Renal cortex interstitium (tissue), 11 donors: ENCODE measurements around the gene OBP2A. TPM values are rescaled to one million over a fixed set of nuclear protein-coding genes. Genes with fewer than 3 reads are reported as not detected.
"Not testable (repeated sequence)": the region's sequence is repeated elsewhere in the genome, so short reads cannot be mapped to it uniquely, and the experiment has no call there.

Source experiments
- DNase-seq, 11 donors: peaks; one replicate each; pipeline ENCODE4 v3.0.0-alpha.2; 2013; ENCODE audit warnings: low read depth in 9 of 11, low spot score in 4 of 11; ENCODE audit errors: extremely low read depth in 1 of 11
- polyA plus RNA-seq, 3 donors: library from polyadenylated mRNA; unstranded; fragments of 120-200 nt; gene quantifications; one replicate each; pipeline ENCODE4 v1.2.1, GENCODE V29; 2013; ENCODE audit not compliant: insufficient read length in 3 of 3

Gene OBP2A
- polyA plus RNA-seq, 3 donors: 0.59 TPM; not detected in 2

DNA sequence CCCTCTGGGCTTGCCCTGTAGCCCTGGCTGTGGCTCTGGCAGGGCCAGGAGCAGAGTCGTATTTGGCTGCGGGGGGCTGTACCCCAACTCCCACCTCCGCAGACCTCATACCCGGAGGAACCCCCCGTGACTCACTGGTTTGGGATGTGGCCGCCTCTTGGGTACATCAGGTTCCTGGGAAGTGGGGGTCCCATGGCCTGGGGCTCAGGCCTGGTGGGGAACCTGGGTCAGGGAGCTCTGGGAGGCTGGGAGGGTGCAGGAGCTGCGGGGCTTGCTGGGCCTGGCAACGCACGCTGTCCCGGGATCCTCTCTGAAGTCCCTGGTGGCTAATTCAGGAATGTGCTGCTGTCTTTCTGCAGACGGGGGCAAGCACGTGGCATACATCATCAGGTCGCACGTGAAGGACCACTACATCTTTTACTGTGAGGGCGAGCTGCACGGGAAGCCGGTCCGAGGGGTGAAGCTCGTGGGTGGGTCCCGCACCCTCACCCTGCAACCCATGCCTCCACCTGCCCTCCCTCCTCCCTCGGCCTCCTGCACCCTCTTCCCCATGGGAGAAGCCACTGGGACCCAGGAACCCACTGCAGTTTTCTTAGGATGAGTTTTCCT is 22.3 kb upstream of the OBP2A start:
- DNase-seq: no peak

DNA sequence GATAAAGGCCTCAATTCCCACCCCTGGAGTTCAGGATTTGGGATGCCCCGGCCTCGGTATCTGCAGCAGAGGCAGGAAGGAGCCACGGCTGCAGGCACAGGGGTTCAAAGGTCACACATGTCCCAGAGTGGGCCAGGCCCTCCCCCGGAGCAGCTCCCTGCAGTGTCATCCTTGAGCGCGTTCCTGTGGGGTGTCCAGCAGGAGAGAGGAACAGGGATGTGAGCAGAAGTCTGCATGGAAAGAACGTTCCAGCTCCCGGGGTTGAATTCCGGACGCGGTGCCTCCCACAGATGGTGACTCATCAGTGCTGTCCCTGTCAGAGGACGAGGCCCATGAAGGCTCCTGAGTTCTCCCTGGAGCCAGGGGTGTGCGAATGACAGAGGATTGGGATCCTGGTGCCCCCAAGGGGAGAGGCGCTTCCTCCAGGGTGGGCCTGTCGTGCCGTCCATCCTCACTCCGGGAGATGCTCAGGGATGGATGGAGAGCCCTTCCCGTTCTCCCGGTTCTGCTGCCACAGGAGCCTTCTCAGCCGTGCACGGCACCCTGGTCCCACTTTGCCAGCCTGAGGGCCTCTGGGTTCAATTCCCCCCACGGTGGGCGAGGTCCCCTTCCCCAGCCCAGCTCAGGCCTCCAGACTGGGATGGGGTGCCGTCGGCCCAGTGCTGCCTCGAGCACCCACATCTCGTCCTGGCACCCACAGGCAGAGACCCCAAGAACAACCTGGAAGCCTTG is 21.6 kb upstream of the OBP2A start:
- DNase-seq: no peak

DNA sequence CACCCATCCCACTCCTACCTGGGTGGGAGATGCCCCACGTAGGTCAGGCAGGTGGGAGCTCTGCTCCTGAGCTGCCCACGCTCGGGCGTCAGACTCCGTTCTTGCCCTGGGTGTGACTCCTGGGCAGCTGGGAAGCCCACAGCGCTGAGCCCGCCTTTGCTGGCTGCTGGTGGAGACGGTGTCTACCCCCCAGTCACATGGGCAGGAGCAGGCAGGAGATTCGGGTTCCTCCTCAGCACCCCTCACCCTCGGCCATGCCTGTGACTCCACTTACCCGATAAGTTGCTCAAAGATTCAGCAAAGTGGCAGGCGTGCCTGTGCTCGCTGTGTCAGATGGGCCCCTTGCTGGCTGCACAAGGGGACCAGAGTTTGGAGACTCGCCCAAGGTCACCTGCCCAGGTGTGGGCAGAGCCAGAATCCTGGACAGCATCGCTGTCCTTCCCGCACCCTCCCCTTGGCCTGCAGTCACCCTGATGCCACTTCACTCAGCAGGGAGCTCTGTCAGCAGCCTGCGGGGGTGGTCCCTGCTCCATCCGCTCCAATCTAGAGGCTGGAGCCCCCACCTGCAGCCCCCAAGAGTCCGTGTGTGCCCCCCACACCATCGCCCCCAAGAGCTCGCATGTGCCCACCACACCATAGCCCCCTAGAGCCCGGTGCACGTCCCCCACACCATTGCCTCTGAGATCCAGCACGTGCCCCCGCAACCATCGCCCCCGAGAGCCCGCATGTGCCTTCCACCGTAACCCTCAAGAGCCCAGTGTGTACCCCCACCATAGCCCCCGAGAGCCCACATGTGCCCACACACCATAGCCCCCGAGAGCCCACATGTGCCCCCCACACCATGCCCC is 20.5 kb upstream of the OBP2A start:
- no peak for DNase-seq

DNA sequence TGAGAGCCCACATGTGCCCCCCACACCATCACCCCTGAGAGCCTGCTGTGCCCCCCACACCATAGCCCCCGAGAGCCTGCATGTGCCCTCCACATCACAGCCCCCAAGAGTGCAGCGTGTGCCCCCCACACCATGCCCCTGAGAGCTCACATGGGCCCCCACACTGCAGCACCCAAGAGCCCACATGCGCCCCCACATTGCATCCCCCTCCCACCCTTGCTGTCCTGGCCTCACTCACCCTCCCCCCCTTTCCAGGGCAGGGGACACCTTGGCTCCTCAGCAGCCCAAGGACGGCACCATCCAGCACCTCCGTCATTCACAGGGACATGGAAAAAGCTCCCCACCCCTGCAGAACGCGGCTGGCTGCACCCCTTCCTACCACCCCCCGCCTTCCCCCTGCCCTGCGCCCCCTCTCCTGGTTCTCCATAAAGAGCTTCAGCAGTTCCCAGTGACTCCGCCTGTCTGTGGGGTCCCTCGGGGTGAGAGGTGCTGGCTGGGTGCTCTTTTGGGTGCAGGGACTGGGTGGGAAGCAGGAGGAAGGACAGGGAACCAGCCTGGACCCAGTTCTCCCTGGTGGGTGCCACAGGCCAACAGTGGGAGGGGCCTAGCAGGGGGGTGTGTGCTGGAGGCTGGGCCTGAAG is 19.7 kb upstream of the OBP2A start:
- no peak for DNase-seq

DNA sequence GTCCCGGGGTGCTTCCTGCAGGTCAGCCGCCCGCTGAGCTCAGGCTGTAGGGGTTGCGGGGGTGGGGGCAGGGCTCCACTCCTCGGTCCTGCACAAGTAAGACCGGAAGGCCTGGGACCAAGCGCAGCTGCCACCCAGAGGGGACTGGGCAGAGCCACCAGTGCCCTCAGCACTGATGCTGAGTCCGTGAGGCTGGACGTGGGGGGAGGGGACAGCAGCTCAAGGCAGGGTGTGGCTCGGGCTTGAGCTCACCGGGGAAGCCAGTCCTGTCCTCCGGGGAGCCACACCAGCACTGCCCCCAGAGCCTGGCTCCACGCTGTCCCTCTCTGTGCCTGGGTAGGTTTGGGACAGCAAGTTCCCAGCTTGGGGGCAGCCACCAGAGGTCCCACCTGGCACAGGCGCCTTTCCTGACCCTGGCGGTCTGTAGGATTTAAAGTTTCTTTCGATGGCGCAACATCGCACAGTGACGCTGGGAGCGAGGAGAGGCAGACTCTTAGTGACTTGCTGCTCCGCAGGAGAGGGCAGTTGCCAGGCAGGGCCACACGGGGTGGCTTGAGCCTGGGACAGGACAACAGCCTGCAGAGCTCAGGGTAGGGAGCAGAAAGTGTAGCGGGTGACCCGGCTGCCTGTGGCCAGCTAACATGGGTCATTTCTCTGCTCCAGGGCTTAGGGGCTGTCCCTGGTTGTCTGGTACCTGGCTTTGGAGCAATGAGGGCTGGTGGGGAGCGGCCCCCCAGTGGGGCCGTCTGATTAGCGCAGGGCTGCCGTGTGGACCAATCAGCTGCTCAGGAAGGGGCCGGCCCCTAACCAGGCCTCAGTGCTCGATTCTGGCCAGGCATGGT is 19.0 kb upstream of the OBP2A start:
- no peak for DNase-seq

DNA sequence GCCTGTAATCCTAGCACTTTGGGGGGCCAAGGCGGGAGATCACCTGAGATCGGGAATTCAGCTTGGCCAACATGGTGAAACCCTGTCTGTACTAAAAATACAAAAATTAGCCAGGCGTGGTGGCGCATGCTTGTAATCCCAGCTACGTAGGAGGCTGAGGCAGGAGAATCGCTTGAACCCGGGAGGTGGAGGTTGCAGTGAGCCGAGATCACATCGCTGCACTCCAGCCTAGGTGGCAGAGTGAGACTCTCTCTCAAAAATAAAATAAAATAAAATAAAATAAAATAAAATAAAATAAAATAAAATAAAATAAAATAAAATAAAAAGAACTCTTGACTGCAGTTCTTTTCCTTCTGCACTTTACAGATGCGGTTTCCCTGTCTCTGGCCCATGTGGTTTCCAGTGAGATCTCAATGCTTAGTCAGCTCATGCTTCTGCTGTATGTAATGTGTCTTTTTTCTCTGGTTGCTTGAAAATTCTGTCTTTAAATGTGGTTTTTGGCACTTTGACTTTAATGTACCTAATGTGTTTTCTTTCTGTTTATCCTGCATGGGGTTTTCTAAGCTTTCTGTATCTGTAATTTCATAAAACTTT is 17.0 kb upstream of the OBP2A start:
- DNase-seq: not testable (repeated sequence)

DNA sequence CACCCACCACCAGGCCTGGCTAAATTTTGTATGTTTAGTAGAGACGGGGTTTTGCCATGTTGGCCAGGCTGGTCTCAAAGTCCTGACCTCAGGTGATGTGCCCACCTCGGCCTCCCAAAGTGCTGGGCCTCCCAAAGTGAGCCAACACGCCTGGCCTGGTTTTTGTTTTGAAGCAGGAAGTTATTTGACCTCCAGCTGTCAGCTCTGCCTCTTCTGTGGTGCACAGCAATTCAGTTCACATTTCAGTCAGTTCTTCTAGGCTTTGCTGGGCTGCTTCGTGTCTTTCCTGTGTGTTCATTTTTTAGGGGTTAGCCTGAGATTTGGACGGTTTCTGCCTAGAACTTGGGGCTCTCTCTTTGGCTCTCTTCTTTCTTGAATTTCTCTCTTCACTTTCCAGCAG is 15.8 kb upstream of the OBP2A start:
- no peak for DNase-seq

DNA sequence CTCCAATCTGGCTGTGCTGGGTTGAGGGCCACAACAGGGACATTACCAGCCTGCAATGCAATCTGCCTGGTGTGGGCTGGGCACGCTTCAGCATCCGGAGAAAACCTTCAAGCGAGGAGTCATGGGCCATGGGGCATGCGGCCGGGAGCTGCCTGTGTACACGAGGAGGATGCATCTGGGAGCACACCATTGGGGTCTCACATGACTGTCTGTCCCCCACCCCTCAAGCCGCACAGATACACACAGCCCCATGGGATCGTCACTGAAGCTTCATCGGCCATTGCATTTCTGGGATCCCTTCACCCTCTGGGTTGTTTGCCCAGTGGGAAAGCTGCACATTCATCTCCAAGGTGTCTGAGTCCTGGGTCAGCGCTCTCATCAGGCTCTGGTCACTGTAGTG is 14.8 kb upstream of the OBP2A start:
- DNase-seq: no peak

DNA sequence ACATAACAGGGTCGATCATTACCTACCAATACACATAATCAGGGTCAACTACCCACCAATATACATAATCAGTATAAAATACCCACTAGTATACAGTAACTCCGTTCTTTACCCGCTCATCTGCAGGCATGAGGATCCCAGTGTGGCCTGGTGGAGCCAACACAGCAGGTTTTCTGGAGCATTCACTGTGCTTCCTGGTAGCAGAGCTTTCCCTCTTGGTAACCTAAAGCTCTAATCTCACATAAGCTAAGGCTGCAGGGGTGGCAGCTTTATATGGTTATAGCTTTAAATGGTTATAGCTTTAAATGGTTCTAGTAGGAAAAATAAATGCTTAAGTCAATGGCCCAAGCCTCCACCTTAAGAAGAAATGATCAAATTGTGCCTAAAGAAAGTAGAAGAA is 12.8 kb upstream of the OBP2A start:
- no peak for DNase-seq

DNA sequence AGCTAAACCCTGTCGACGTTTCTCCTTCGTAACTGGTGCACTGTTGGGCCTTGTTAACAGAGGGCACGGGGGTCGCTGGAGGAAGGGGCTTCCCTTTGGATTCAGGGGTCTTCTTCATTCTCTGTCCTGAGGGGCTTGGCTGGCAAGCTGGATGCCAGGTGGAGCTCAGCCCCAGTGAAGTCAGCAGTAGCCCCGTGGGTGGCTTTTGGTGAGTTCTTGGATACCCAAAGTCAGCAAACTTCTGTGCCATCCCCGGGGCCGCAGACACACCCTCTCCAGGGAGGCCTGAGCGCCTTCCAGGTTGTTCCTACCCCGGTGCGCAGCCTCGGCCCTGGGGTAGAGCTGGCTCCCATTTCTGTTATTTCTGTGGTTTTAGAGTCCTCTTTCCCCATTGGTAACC is 12.3 kb upstream of the OBP2A start:
- DNase-seq: no peak

DNA sequence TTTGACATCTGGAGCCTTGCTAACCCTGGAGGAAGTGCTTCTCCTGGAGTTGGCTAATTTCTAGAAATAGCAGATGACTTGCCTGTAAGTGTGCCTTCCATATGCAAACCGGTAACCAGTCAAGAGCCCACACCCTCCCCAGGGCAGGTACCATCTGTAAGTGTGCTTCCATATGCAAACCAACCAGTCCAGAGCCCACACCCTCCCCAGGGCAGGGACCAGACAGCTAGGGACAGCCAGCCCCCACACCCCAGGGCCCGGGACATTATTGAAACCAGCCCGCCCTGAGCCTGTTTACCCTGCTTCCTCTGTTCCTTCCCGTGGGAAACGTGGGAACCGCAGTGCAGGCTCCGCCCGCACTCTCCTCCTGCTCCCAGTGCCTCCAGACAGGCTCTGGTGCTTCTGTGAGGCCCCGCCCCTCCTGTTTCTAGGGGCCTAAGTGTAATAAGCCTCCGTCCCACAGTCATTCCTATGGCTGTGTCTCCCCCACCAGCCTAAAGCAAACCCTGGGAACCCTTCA is 11.7 kb upstream of the OBP2A start:
- not testable (repeated sequence) for DNase-seq

DNA sequence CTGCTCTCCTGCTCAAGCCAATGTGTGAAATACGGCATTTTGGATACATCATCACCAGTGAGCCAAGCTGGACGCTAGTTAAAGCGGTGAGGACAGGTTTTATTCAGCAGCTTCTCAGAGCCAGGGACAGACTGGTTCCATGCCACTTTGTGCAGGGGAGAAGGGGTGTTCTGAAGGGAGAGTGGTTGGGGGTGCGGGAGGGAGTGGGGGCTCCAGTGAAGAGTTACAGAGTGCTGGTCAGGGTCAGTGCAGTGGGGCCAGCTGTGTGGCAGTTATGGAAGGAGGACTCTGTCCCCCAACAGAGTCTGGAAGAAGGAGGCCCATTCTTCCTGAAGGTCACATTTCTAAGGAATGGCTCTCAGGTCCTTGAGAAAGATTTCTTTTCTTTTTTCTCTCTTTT is 11.1 kb upstream of the OBP2A start:
- DNase-seq: not testable (repeated sequence)

DNA sequence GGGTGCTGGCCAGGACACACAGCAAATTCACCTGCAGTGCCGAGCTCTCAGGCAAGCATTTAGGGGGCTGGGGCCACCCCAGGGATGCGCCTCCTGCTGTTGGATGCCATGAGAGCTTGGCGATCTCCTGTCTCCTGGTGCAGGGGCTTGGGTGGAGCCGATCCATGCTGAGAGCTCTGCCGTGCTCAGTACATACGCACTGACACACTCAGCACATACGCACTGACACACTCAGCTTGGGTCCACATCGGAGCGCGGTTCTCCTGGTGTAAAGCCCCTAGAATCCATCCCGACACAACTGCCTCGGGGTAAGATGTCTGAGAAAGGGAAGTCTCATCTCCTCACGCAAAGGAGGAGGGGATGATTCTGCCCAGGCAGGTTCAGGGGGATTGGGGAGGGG is 10.3 kb upstream of the OBP2A start:
- DNase-seq: not testable (repeated sequence)

DNA sequence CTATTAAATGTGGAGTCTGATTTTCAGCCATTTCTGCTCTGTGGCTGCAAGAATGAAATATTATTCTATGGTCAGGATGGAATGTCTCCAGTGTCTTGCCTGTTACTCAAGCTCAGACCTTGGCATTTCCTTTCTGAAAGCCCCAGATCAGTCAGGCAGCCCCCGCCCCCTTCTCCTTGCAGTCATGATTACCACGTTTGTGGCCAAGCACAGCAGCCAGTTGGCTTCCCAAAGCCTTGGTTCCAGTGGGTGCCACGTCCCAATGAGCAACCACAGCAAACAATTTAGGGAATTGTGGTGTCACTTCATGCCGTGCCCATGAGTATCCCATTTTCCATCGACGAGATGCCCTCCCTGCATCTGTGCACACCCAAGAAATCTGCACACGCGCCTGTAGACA is 9.7 kb upstream of the OBP2A start:
- no peak for DNase-seq

DNA sequence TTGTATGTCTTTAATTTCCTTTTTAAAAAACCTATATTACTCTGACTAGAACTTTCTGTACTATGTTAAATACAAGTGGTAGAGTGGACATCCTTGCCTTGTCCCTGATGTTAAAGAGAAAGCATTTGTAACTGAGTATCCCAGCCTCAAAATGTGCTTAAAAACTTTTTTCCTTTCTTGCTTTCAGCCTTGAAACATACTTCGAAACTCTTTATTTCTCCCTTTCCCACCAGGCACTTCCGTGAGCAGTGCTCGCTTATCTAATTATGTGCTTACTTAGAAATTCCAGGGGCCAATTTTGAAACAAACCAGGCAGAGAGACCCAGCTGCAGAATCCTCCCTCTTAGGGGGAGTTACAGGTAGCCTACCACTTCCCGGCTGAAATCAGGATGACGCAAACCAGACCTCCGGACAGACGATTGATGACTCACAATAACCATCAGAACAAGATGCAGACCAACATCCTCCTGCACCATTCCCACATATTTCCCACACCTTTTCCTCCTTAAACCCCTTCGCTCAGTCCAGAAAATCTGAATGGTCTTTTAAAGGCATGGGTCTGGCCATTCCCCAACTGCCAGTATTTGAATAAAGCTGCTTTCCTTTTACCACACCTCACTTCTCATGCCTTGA is 2.5 kb upstream of the OBP2A start:
- not testable (repeated sequence) for DNase-seq

DNA sequence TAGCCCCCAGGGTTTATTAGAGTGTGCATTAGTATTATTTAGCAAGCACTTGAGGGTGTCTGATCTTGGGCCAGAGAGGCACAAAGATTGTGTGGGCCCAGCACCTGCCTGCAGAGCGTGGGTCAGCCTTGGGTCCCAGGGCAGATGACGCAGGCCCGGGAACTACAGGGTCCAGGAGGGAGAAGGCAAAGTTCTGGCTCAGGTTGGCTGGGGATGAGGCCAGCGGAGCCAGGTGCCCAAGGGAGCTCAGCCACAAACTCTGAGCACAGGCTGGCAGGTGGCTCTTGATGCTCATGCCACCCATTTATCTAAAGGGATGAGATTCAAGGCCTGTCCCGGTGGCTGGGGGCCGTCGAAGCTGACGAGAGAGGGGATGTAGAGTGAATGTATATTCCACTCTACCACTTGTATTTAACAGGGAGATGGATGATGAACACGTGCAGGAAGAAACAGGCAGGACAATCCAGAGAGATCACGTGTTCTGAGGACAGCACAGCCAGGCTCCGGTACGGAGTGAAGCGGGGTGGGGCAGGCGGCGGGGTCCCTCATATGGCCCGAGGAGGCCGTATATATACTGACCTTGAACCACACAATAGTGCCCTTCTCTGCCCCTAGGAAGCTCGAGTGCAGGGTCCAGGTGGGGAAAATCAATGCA is 818 bp upstream of the OBP2A start:
- DNase-seq: no peak
